Measurements from ENCODE around the gene ATP6V1G1.

Gene ATP6V1G1

GRCh38 chr9:114587345-114588202 is at the start of gene ATP6V1G1:
ATP6V1G1 (plus strand) TSS chr9:114587769; CDS start chr9:114587839, 70 bp downstream.
- peak within 1 kb of the TSS; percentile 93 for H3K4me3 ChIP-seq (ENCODE audit: low read depth, low read length)
- TF ChIP-seq CTCF (IDR thresholded peaks at IDR 0.05; ENCODE audit: insufficient read depth, low read depth, low read length, missing control alignments) = no peak
- peak; percentile 99 for DNase-seq (ENCODE audit: low read depth)

GRCh38 chr9:114538241-114538640 is 49.3 kb upstream of the ATP6V1G1 start:
- no peak overlapping the region for H3K4me3 ChIP-seq (ENCODE audit: low read depth, low read length)
- TF ChIP-seq CTCF (IDR thresholded peaks at IDR 0.05; ENCODE audit: insufficient read depth, low read depth, low read length, missing control alignments) = peak; percentile 37
- peak; percentile 57 for DNase-seq (ENCODE audit: low read depth)

GRCh38 chr9:114539701-114540380 is 47.7 kb upstream of the ATP6V1G1 start:
- no peak for TF ChIP-seq CTCF (IDR thresholded peaks at IDR 0.05; ENCODE audit: insufficient read depth, low read depth, low read length, missing control alignments)
- H3K4me3 ChIP-seq (ENCODE audit: low read depth, low read length) = no peak overlapping the region
- DNase-seq (ENCODE audit: low read depth) = no peak

GRCh38 chr9:114545055-114545454 is 42.5 kb upstream of the ATP6V1G1 start:
- DNase-seq (ENCODE audit: low read depth) = no peak
- H3K4me3 ChIP-seq (ENCODE audit: low read depth, low read length) = no peak overlapping the region
- TF ChIP-seq CTCF (IDR thresholded peaks at IDR 0.05; ENCODE audit: insufficient read depth, low read depth, low read length, missing control alignments) = no peak

- TF ChIP-seq CTCF (IDR thresholded peaks at IDR 0.05; ENCODE audit: insufficient read depth, low read depth, low read length, missing control alignments) = no peak
- H3K4me3 ChIP-seq (ENCODE audit: low read depth, low read length) = no peak overlapping the region
- no peak for DNase-seq (ENCODE audit: low read depth)
Observed at GRCh38 chr9:114546851-114547250, 40.7 kb upstream of the ATP6V1G1 start.

GRCh38 chr9:114549697-114550330 is 37.8 kb upstream of the ATP6V1G1 start:
- no peak for DNase-seq (ENCODE audit: low read depth)
- TF ChIP-seq CTCF (IDR thresholded peaks at IDR 0.05; ENCODE audit: insufficient read depth, low read depth, low read length, missing control alignments) = no peak

More at GRCh38 chr9:114549697-114550330, 37.8 kb upstream of the ATP6V1G1 start:
- no peak overlapping the region for H3K4me3 ChIP-seq (ENCODE audit: low read depth, low read length)
